KOPT-K1 (cell line): ENCODE measurements around the gene SEC61B.
"Not testable (repeated sequence)": the region's sequence is repeated elsewhere in the genome, so short reads cannot be mapped to it uniquely, and the experiment has no call there.

Source experiments
- H3K27ac ChIP-seq: fragments of 200-600 bp; sonication (generic); 2 replicates; pipeline ENCODE4 v1.5.1; 2016; ENCODE audit warnings: antibody characterized with exemption, mild to moderate bottlenecking, low read depth, low read length; ENCODE audit not compliant: poor library complexity, severe bottlenecking
- H3K36me3 ChIP-seq: fragments of 200-600 bp; sonication (generic); 2 replicates; pipeline ENCODE4 v1.5.1; 2017; ENCODE audit warnings: antibody characterized with exemption, mild to moderate bottlenecking, low read length, moderate library complexity; ENCODE audit not compliant: insufficient read depth
- H3K9me3 ChIP-seq: fragments of 200-600 bp; sonication (generic); 2 replicates; pipeline ENCODE4 v1.5.1; 2017; ENCODE audit warnings: antibody characterized with exemption, low read length, mild to moderate bottlenecking; ENCODE audit not compliant: insufficient read depth, poor library complexity, severe bottlenecking

The SEC61B gene

DNA sequence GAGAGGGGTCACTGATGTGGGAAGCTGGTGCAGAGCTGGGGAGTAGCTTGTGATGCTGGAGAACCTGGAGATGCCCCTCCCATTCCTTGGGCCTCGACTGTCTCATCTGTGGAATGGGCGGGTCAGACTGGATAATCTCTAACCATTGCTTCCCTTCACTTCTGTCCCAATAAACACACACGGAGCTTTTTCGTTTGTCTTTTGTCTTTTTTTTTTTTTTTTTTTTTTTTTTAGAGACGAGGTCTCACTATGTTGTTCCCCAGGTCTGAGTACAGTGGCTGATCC lies 36.8 kb upstream of the SEC61B start:
- no peak overlapping the region for H3K27ac ChIP-seq
- no peaks in the 10 kb centered on the region for H3K9me3 ChIP-seq
- no peaks in the 10 kb centered on the region for H3K36me3 ChIP-seq

DNA sequence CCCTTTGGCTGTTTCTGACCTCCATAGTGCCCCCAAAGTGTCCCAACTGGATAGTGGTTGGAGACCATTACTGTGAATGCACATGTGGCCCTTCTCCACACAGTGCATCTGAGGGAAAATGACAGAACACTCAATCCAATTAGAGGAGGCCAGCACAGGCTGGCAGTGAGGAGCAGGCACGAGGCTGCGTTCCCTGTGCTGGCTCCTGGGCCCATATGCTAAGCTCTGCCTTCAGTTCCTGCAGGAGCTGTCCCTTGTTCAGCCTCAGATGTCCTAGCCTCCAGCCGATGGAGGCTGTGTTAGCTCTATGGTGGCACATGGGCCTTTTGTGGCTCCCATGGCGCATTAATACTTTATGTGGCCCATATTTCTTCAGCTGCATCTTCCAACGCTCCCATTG lies 36.1 kb upstream of the SEC61B start:
- no peaks in the 10 kb centered on the region for H3K36me3 ChIP-seq
- H3K9me3 ChIP-seq, result no peaks in the 10 kb centered on the region
- no peak overlapping the region for H3K27ac ChIP-seq

DNA sequence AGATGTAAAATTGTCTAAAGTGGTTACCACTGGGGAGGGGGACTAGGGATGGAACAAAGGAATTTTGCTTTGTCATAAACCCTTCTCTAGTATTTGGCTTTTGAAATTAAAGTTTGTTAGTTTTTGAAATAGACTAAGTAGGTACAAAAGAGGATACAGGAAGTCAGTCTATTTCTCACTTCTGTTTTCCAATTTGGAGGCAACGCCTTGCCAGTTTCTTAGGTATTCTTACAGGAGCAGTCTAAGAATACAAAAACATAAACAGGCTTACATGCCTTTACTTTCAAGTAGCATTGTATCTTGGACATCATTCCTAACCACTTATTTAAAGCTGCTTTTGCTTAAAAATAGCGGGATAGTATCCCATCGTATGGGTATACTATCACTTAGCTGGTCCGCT lies 34.8 kb upstream of the SEC61B start:
- no peak overlapping the region for H3K27ac ChIP-seq
- H3K9me3 ChIP-seq, result no peaks in the 10 kb centered on the region
- H3K36me3 ChIP-seq, result no peaks in the 10 kb centered on the region

DNA sequence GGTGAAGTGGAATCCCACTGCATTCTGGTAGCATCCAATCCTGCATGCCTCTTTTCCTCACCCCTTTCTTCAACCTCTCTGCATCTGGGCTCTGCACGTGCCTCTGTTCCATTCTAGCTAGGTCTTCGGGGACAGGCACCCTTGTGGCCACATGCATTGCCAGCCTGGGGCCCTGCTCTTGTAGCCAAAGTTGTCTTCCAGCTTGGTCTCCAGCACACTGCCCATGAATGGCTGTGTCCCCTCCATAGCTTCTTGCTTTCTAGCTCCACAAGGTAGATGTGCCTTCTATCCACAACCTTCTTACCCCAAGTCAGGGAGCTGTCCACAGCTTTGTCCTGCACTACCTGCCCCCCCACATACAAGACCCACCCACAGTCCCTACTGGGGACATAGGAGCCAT lies 32.9 kb upstream of the SEC61B start:
- Histone ChIP-seq H3K27ac (no peak overlapping the region), H3K9me3 (no peaks in the 10 kb centered on the region), H3K36me3 (no peaks in the 10 kb centered on the region)

DNA sequence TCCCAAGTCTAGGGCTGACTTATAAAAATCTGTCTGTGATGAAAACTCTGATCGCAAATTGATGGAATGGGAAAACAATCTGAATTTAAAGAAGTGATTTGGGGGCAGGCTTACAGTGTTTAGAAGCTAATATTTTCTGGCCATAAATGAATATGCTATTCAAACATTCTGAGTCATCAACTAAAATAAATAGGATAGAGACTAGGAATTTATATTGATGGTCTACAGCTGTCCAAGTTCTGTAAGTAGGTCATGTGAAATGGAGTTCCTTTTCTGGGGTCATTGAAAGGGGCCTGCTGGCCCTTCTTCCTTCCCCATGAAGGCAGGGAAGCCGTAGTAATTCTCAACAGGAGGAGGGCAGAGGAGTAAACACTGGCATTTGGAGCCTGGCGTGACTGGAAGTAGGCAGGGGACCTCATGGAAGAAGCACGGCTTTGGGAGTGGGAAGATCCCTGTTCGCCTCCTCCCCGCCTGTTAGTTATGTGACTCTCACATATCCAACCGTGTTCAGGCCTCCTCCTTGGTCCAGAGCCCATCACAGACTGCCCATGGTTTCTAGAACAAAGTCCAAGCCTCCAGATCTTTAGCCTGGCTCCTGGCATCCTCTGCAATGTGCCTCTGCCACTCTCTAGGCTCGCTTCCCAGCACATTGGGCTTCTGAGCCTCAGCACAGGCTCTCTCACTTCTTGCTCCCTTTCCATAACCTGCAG lies 32.0 kb upstream of the SEC61B start:
- H3K27ac ChIP-seq, result no peak overlapping the region
- H3K9me3 ChIP-seq, result no peaks in the 10 kb centered on the region

DNA sequence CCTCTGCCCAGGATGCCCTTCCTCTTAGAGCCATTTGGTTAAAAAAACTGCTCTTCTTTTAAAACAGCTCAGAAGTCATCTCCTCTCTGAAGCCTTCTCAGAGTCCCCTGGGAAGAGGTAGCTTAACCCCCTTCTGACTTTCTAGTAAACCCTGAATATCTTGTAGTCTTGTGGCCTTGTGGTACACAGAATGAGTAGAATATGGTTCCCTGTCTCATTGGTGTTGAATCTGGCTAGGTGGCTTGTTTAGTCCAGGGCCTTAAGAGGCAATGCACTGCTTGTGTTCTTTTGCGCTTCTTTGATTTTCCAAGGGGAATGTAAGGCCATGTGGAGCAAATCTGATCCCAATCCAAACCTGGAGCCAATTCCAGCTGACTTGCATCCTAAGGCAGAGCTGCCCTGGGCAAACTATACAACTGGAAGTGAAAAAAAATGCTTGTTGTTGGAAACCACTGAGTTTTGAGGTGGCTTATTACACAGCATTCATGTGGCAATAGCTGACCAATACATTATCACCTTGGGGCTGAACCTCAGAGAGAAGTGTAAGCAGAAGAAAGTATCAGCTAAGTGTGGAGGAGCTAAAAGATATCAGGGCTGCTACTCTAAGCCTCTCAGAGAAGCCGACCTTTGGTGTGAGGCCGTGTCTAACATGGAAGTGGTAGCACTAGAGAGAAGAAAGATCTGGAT lies 31.3 kb upstream of the SEC61B start:
- Histone ChIP-seq H3K36me3 (no peaks in the 10 kb centered on the region), H3K27ac (no peak overlapping the region), H3K9me3 (no peaks in the 10 kb centered on the region)

More for the DNA sequence above, 32.0 kb upstream of the SEC61B start:
- no peaks in the 10 kb centered on the region for H3K36me3 ChIP-seq

DNA sequence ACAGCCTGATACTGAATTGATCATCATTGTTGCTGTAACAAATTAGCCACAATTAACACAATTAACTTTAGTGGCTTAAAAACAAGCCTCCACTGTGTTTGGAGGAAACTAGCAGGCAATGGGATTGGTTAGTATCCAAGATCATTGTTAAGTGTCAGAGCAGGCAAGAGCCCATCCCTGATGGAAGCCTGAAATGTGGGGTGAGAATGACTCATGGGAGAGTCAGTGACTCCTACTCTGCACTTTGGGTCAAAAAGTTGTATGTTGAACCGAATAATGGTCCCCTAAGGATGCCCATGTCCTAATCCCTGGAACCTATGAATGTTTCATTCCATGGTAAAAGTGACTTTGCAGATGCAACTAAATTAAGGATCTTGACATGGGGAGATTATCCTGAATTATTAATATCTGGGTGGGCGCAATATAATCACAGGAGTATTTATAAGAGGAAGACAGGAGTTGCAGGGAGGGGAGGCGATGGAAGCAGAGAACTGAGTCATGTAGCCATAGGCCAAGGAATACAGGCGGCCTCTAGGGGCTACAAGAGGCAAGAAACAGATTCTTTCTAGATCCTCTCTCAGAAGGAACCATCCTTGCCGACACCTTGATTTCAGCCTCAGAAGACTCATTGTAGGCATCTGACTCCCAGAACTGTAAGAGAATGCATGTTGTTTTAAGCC lies 29.2 kb upstream of the SEC61B start:
- Histone ChIP-seq H3K27ac (no peak overlapping the region), H3K9me3 (no peaks in the 10 kb centered on the region), H3K36me3 (no peaks in the 10 kb centered on the region)

DNA sequence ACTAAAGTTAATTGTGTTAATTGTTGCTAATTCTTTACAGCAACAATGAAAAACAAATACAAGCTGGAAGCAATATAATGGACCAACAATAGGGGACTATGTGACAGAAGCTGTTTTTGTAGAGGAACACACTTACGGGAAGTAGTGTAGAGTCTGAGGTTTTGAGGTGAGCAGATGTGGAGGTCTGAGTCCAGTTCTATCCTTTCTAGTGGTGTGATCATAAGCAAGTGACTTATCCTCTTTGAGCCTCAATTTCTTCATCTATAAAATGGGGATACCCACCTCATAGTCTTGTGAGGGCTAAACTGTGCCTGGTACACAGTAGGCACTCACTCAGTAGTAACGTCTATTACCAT lies 28.6 kb upstream of the SEC61B start:
- no peaks in the 10 kb centered on the region for H3K9me3 ChIP-seq
- no peaks in the 10 kb centered on the region for H3K36me3 ChIP-seq
- H3K27ac ChIP-seq, result no peak overlapping the region

DNA sequence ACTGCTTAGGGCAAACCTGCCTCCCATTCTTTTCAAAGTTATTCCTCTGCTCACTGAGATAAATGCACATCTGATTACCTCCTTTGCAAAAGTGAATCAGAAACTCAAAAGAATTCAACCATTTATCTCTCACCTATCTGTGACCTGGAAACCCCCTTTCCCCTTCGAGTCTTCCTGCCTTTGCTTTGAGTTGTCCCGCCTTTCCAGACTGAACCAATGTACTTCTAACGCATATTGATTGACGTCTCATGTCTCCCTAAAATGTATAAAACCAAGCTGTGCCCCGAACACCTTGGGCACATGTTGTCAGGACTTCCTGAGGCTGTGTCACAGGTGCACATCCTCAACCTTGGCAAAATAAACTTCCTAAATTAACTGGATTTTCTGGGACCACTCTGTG lies 25.6 kb upstream of the SEC61B start:
- H3K27ac ChIP-seq, H3K9me3 ChIP-seq, H3K36me3 ChIP-seq: not testable (repeated sequence)

DNA sequence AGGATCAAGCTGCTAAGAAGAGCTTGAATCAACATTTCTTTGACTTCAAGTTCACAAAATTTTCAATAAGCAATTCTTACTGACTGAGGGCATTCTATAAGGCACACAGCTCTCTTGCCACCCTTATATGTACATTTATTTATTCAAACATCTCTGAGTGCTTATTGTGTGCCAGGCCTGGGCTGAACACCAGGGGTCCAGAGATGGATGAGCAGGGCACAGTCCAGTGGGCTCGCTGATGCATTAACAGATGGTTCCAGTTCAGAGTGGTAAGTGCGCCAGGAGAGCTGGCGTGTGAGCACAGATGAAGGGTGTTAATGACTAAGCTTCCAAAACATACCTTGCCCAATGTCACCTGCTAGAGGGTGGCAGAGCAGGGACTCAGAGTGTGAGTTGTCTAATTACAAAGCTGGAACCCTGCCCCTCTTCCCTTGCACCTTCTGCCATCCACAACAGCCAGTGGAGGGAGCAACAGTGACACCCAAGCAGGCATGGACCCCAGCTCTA lies 24.9 kb upstream of the SEC61B start:
- H3K27ac ChIP-seq, result no peak overlapping the region
- H3K9me3 ChIP-seq, result no peaks in the 10 kb centered on the region
- no peaks in the 10 kb centered on the region for H3K36me3 ChIP-seq

DNA sequence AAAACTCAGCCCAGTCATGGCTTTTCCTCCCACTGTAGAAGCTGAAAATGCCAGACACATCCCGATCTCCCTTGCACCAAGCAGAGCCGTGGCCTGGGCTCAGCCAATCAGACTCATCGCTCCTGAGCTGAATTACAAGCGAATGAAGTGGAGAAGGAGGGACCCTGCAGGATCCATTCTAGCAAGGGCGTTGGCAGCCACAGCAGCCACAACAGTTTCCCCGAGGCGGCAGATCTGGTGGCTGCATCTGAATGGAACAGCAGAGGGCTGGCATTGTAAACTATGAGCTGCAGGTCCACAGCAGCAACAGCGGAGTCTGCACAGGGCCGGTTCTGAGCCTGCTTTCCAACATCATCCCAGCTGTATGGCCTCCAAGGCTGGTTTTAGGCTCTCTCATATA lies 24.1 kb upstream of the SEC61B start:
- H3K36me3 ChIP-seq, result no peaks in the 10 kb centered on the region
- H3K27ac ChIP-seq, result no peak overlapping the region
- no peaks in the 10 kb centered on the region for H3K9me3 ChIP-seq

DNA sequence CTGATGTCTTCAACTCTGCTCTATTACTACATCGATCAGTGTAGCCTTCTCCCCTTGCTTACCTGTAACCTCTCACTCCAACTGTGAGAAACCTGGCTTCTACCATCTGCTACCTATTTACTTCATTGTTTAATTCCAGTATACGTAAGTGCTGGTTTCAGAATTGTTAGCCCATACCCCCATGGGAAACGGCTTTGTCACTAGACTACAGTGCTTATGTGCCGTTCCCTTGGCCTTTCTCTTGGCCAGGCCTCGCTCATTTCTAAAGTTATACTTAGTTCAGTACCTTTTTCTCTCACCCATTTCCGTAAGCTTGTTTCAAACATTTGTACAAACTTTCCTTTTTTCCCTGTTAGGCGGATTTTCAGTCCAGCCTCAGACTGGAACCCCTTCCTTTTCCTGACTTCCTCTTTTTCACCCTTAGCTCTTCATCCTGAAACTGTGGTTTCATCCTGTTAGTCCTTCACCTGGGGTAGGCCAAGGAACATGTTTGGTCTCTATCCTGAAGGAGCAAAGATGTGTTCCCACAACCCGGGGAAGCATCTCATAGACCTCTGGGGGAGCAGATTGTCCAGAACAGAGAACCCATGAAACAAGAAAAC lies 22.0 kb upstream of the SEC61B start:
- Histone ChIP-seq H3K27ac (no peak overlapping the region), H3K9me3 (no peaks in the 10 kb centered on the region), H3K36me3 (no peaks in the 10 kb centered on the region)

DNA sequence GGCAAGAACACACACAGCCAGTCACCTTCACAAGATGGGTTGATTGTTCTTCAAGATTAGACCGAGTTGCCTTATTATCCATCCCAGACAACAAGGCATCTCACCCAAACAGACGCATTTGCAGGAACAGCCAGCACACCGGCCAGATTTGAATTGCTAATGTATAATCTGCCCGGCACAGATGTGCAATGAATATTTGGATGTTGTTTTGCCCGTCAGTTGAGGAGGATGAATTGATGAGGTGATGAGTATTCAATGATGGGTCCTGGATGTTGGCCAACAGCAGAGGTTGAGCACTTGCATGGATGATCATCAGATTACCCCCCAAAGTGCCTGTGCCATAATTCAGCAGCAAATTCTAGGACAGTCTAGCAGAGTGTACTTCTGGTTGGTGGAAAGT lies 20.5 kb upstream of the SEC61B start:
- no peak overlapping the region for H3K27ac ChIP-seq
- no peaks in the 10 kb centered on the region for H3K36me3 ChIP-seq
- H3K9me3 ChIP-seq, result no peaks in the 10 kb centered on the region

DNA sequence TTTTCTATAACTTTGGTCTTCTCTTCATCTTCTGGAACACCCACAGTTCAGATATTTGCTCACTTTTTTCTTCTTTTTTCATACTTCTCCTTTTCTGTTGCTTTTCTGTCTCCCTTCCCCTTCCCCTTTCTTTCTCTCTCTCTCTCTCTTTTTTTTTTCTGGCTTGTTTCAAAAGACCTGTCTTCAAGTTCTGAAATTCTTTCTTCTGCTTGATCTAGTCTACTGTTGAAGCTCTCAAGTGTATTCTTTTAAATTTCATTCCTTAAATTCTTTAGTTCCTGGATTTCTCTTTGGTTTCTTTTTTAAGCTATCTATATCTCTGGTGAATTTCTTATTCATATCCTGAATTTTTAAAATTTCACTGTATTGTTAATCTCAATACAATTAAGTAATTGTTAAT lies 11.5 kb upstream of the SEC61B start:
- H3K36me3 ChIP-seq, result peaks cover 5% of the 10 kb centered on the region; the same call in 1 of the 2 replicates
- H3K27ac ChIP-seq, result no peak overlapping the region
- H3K9me3 ChIP-seq, result peaks cover 6% of the 10 kb centered on the region

DNA sequence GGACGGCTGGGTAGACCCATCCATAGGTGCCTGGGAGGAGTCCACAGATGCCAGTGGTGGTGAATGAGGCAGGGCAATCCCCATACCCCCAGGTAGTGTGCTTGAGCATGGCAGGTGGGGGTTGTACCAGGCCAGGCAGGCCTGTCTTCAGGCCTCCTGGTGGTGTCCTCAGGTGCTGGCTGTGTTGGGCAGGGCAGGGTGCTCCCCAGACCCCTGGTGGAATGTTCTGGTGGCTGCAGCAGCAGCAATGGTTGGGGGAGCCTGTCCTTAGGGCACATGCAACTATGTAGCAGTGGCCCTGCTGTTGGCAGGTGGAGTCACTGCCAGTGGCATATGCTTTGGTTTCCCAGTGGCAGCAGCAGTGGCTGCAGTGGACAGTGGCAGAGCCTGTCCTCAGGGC lies 10.3 kb upstream of the SEC61B start:
- Histone ChIP-seq H3K36me3 (peaks cover 16% of the 10 kb centered on the region), H3K9me3 (peaks cover 6% of the 10 kb centered on the region), H3K27ac (no peak overlapping the region)
